Progenitor cell of endocrine pancreas (in vitro differentiated cells): Measurements from ENCODE around the gene SLC1A7. TPM values are rescaled to one million over a fixed set of nuclear protein-coding genes. Genes with fewer than 3 reads are reported as not detected.

Source experiments
- DNase-seq: peaks from one replicate; pipeline ENCODE4 v3.0.0; 2021; ENCODE audit warnings: low spot score; ENCODE audit not compliant: unreplicated experiment
- H3K27ac Mint-ChIP-seq: 2 replicates; pipeline ENCODE4 v1.8.0; 2021; ENCODE audit warnings: mild to moderate bottlenecking, moderate library complexity, mixed read lengths
- H3K27me3 Mint-ChIP-seq: 2 replicates; pipeline ENCODE4 v1.8.0; 2021; ENCODE audit warnings: mixed read lengths
- H3K36me3 Mint-ChIP-seq: 2 replicates; pipeline ENCODE4 v1.8.0; 2022; ENCODE audit warnings: mixed read lengths; ENCODE audit not compliant: insufficient read depth
- H3K4me1 Mint-ChIP-seq: 2 replicates; pipeline ENCODE4 v1.8.0; 2021; ENCODE audit warnings: low read depth, mixed read lengths
- H3K4me3 Mint-ChIP-seq: 2 replicates; pipeline ENCODE4 v1.8.0; 2021; ENCODE audit warnings: low read depth, mild to moderate bottlenecking, moderate library complexity, mixed read lengths
- H3K9me3 Mint-ChIP-seq: 2 replicates; pipeline ENCODE4 v1.8.0; 2021; ENCODE audit warnings: low read depth, mixed read lengths
- CTCF ChIP-seq: fragments of 200-600 bp; sonication (generic); IDR thresholded peaks from one replicate; pipeline ENCODE4 v1.5.0; 2021; ENCODE audit warnings: antibody characterized with exemption, mild to moderate bottlenecking; ENCODE audit not compliant: unreplicated experiment
- total RNA-seq: library from RNA; stranded (reverse); gene quantifications from 2 replicates; pipeline ENCODE4 v1.2.1, GENCODE V29; 2021

The SLC1A7 gene
- total RNA-seq, 1 donor from 2014 or later, result not detected

- no peak for TF ChIP-seq CTCF
- Mint-ChIP-seq H3K27me3 (peaks cover 69% of the 10 kb centered on the region), H3K27ac (no peak overlapping the region), H3K4me1 (no peaks in the 10 kb centered on the region), H3K9me3 (peaks cover 11% of the 10 kb centered on the region), H3K4me3 (no peak overlapping the region), H3K36me3 (peaks cover 4% of the 10 kb centered on the region)
- DNase-seq, result no peak
Observed at GRCh38 chr1:53134961-53135734, 7.3 kb downstream of the SLC1A7 start.

GRCh38 chr1:53134042-53134485 is 8.4 kb downstream of the SLC1A7 start:
- no peaks in the 10 kb centered on the region for H3K4me1 Mint-ChIP-seq
- no peak overlapping the region for H3K4me3 Mint-ChIP-seq
- H3K36me3 Mint-ChIP-seq, result peaks cover 6% of the 10 kb centered on the region
- H3K9me3 Mint-ChIP-seq, result peaks cover 11% of the 10 kb centered on the region
- DNase-seq, result no peak
- TF ChIP-seq CTCF, result no peak
- peaks cover 68% of the 10 kb centered on the region for H3K27me3 Mint-ChIP-seq
- H3K27ac Mint-ChIP-seq, result no peak overlapping the region

GRCh38 chr1:53133261-53134041 is 9.0 kb downstream of the SLC1A7 start:
- peaks cover 6% of the 10 kb centered on the region for H3K36me3 Mint-ChIP-seq
- H3K9me3 Mint-ChIP-seq, result peaks cover 11% of the 10 kb centered on the region
- no peak overlapping the region for H3K4me3 Mint-ChIP-seq
- no peak for DNase-seq
- no peak for TF ChIP-seq CTCF
- peaks cover 64% of the 10 kb centered on the region for H3K27me3 Mint-ChIP-seq
- H3K4me1 Mint-ChIP-seq, result no peaks in the 10 kb centered on the region
- no peak overlapping the region for H3K27ac Mint-ChIP-seq

GRCh38 chr1:53132176-53132575 is 10.3 kb downstream of the SLC1A7 start:
- no peak for TF ChIP-seq CTCF
- H3K4me1 Mint-ChIP-seq, result no peaks in the 10 kb centered on the region
- DNase-seq, result no peak
- H3K4me3 Mint-ChIP-seq, result no peak overlapping the region
- H3K27me3 Mint-ChIP-seq, result peaks cover 72% of the 10 kb centered on the region
- peaks cover under 1% of the 10 kb centered on the region for H3K9me3 Mint-ChIP-seq
- no peak overlapping the region for H3K27ac Mint-ChIP-seq
- H3K36me3 Mint-ChIP-seq, result peaks cover 2% of the 10 kb centered on the region

GRCh38 chr1:53131590-53131938 is 10.9 kb downstream of the SLC1A7 start:
- H3K4me3 Mint-ChIP-seq, result no peak overlapping the region
- DNase-seq, result no peak
- H3K27me3 Mint-ChIP-seq, result peaks cover 75% of the 10 kb centered on the region
- H3K4me1 Mint-ChIP-seq, result no peaks in the 10 kb centered on the region
- no peak for TF ChIP-seq CTCF
- H3K27ac Mint-ChIP-seq, result no peak overlapping the region
- no peaks in the 10 kb centered on the region for H3K9me3 Mint-ChIP-seq
- H3K36me3 Mint-ChIP-seq, result peaks cover 2% of the 10 kb centered on the region
